Astrocyte (in vitro differentiated cells and primary cell): ENCODE data around the gene PRR30.

Experiments
- CTCF ChIP-seq: IDR thresholded peaks from 2 replicates; pipeline ENCODE4 v1.5.1; 2011; ENCODE audit warnings: low read depth, mild to moderate bottlenecking, inconsistent platforms, low read length, moderate library complexity; ENCODE audit not compliant: insufficient read depth
- EZH2 ChIP-seq: IDR thresholded peaks from 2 replicates; pipeline ENCODE4 v1.6.1; 2012; ENCODE audit warnings: mild to moderate bottlenecking, low read length, inconsistent platforms; ENCODE audit not compliant: insufficient read depth

DNA sequence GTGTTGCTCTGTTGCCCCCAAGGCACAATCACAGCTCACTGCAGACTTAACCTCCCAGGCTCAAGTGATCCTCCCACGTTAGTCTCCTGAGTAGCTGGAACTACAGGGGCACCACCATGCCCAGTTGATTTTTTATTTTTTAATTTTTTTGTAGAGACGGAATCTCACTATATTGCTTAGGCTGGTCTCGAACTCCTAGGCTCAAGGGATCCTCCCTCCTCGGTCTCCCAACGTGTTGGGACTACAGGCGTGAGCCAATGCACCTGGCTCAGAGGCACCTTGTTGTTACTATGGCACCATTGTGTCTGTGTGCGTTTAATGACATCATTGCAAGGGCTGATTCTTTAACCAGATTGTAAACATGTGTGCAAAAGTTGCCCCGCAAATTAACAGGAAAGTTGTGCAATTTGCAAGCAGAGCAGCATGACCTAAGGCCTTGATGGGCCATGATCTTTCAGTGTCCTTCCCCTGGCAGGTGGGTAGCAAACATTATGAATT lies 32.2 kb upstream of the PRR30 start:
- TF ChIP-seq CTCF (no peak), EZH2 (no peak)
